Liver (tissue), 9 donors: Measurements from ENCODE around the gene TWF2. TPM values are rescaled to one million over a fixed set of nuclear protein-coding genes. Genes with fewer than 3 reads are reported as not detected.

Source experiments
- DNase-seq: peaks from one replicate; pipeline ENCODE4 v3.0.0-alpha.2; 2017; ENCODE audit warnings: low spot score
- H3K27ac ChIP-seq, 2 donors: one replicate each; pipeline ENCODE4 v1.7.0; 2013; ENCODE audit warnings: inconsistent platforms in 2 of 2, low read length in 2 of 2, control low read depth in 1 of 2, low read depth in 1 of 2, mild to moderate bottlenecking in 1 of 2
- H3K27me3 ChIP-seq, 4 donors: one replicate each; pipeline versions ENCODE4 v1.6.1 to v1.7.0; 2013; ENCODE audit warnings: low read length in 3 of 4, inconsistent platforms in 1 of 4, mild to moderate bottlenecking in 1 of 4, moderate library complexity in 1 of 4; ENCODE audit not compliant: control insufficient read depth in 4 of 4, insufficient read depth in 4 of 4
- H3K36me3 ChIP-seq, 4 donors: one replicate each; pipeline versions ENCODE4 v1.6.1 to v1.7.0; 2013; ENCODE audit warnings: low read length in 3 of 4, mild to moderate bottlenecking in 3 of 4, low read depth in 1 of 4, moderate library complexity in 1 of 4; ENCODE audit not compliant: control insufficient read depth in 4 of 4, insufficient read depth in 3 of 4
- H3K4me1 ChIP-seq, 4 donors: one replicate each; pipeline versions ENCODE4 v1.6.1 to v1.7.0; 2013; ENCODE audit warnings: low read length in 3 of 4, mild to moderate bottlenecking in 3 of 4, moderate library complexity in 1 of 4; ENCODE audit not compliant: control insufficient read depth in 4 of 4, insufficient read depth in 4 of 4
- H3K4me3 ChIP-seq, 3 donors: one replicate each; pipeline versions ENCODE4 v1.6.1 to v1.7.0; 2013; ENCODE audit warnings: low read length in 3 of 3, control low read depth in 1 of 3, low read depth in 1 of 3, mild to moderate bottlenecking in 1 of 3
- H3K9ac ChIP-seq, 2 donors: one replicate each; pipeline ENCODE4 v1.7.0; 2013; ENCODE audit warnings: low read length in 2 of 2, mild to moderate bottlenecking in 2 of 2, moderate library complexity in 2 of 2, control low read depth in 1 of 2, low read depth in 1 of 2
- H3K9me3 ChIP-seq, 4 donors: one replicate each; pipeline versions ENCODE4 v1.6.1 to v1.7.0; 2013; ENCODE audit warnings: low read length in 3 of 4; ENCODE audit not compliant: control insufficient read depth in 4 of 4
- EGR1 ChIP-seq, 2 donors: IDR thresholded peaks; 2 replicates each; pipeline ENCODE4 v1.6.1; 2016 to 2018; ENCODE audit warnings: antibody characterized with exemption in 2 of 2, low read depth in 2 of 2
- FOXA1 ChIP-seq: IDR thresholded peaks from 2 replicates; pipeline ENCODE4 v1.6.1; 2016; ENCODE audit warnings: antibody characterized with exemption
- GABPA ChIP-seq, 2 donors: IDR thresholded peaks in 1 of 2; conservative IDR thresholded peaks in 1 of 2; 2 replicates each; pipeline ENCODE4 v1.6.1; 2016; ENCODE audit warnings: antibody characterized with exemption in 2 of 2, mild to moderate bottlenecking in 1 of 2, moderate library complexity in 1 of 2
- HNF4A ChIP-seq, 2 donors: conservative IDR thresholded peaks; 2 replicates each; pipeline ENCODE4 v1.6.1; 2016; ENCODE audit warnings: antibody characterized with exemption in 2 of 2, mild to moderate bottlenecking in 2 of 2
- JUND ChIP-seq, 2 donors: IDR thresholded peaks; 2 replicates each; pipeline ENCODE4 v1.6.1; 2016; ENCODE audit warnings: antibody characterized with exemption in 2 of 2
- RAD21 ChIP-seq, 2 donors: IDR thresholded peaks; 2 replicates each; pipeline ENCODE4 v1.6.1; 2016; ENCODE audit warnings: antibody characterized with exemption in 2 of 2, mild to moderate bottlenecking in 2 of 2
- RXRA ChIP-seq, 2 donors: IDR thresholded peaks; 2 replicates each; pipeline ENCODE4 v1.6.1; 2017 to 2018; ENCODE audit warnings: antibody characterized with exemption in 2 of 2, mild to moderate bottlenecking in 1 of 2
- SP1 ChIP-seq: IDR thresholded peaks from 2 replicates; pipeline ENCODE4 v1.6.1; 2018; ENCODE audit warnings: antibody characterized with exemption, mild to moderate bottlenecking
- YY1 ChIP-seq: IDR thresholded peaks from 2 replicates; pipeline ENCODE4 v1.6.1; 2016; ENCODE audit warnings: antibody characterized with exemption, mild to moderate bottlenecking
- WGBS: extraction: QIAGEN DNeasy Blood & Tissue Kit; methylation state at CpG from one replicate; pipeline ENCODE4 v1.1.7; 2013; 5-methylcytosine and 5-hydroxymethylcytosine counted together
- polyA plus RNA-seq, 2 donors: library from polyadenylated mRNA; stranded (reverse) in 1 of 2; unstranded in 1 of 2; fragments of 200-250 nt in 1 of 2; fragments of >200 nt in 1 of 2; fragmentation: Nextera tagmentation in 1 of 2; extraction: Ambion mirVana in 1 of 2; gene quantifications; one replicate each; pipeline versions ENCODE4 v1.2.1 to v1.2.3, GENCODE V29; 2013 to 2015
- total RNA-seq, 2 donors: library from RNA; depleted of rRNA; stranded (reverse); fragments of >200 nt; gene quantifications; one replicate each; pipeline ENCODE4 v1.2.3, GENCODE V29; 2014
- TF ChIP-seq, protein P1 (sequence below): IDR thresholded peaks from 2 replicates; pipeline ENCODE4 v1.6.1; 2016; ENCODE audit warnings: antibody characterized with exemption, mild to moderate bottlenecking
- TF ChIP-seq, protein P2 (sequence below): IDR thresholded peaks from 2 replicates; pipeline ENCODE4 v1.6.1; 2016; ENCODE audit warnings: antibody characterized with exemption
- donor health status: healthy.
- donor health status: healthy.
- donor health status: healthy.
- donor health status: healthy.
- donor health status: healthy.

TWF2 gene
- total and polyA plus RNA-seq, 4 donors = 12.0 to 26.3 (median 17.6) TPM

DNA sequence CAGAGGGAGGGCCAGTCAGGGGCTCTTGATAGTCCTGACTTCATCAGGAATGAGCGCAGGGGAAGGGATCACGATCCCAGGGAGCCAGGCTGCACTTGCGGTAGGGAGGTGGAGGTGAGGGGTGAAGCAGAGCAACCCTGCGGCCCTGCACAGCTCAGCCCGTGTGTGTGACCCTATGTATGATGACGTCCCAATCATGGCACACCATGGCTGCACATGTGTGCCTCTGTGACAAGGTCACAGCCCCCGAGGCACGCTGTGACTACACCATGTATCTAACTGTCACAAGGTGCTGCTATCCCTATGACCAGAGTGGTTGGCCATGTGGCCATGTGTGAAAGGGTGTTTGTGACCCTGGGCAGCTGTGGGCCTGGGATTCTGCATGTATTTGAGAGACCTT is 54.3 kb downstream of the TWF2 start:
- WGBS = 96% methylated on average over 8 of the region's 8 CpGs
- peaks cover 14 to 45% (median 28%) of the 10 kb centered on the region in 4 donors for H3K4me1 ChIP-seq
- no peak overlapping the region for H3K9ac ChIP-seq
- DNase-seq = peak; percentile 30
- no peaks in the 10 kb centered on the region for H3K27me3 ChIP-seq
- no peaks in the 10 kb centered on the region for H3K9me3 ChIP-seq
- no peaks in the 10 kb centered on the region for H3K36me3 ChIP-seq
- no peak overlapping the region for H3K27ac ChIP-seq
- TF ChIP-seq, protein P1, sequence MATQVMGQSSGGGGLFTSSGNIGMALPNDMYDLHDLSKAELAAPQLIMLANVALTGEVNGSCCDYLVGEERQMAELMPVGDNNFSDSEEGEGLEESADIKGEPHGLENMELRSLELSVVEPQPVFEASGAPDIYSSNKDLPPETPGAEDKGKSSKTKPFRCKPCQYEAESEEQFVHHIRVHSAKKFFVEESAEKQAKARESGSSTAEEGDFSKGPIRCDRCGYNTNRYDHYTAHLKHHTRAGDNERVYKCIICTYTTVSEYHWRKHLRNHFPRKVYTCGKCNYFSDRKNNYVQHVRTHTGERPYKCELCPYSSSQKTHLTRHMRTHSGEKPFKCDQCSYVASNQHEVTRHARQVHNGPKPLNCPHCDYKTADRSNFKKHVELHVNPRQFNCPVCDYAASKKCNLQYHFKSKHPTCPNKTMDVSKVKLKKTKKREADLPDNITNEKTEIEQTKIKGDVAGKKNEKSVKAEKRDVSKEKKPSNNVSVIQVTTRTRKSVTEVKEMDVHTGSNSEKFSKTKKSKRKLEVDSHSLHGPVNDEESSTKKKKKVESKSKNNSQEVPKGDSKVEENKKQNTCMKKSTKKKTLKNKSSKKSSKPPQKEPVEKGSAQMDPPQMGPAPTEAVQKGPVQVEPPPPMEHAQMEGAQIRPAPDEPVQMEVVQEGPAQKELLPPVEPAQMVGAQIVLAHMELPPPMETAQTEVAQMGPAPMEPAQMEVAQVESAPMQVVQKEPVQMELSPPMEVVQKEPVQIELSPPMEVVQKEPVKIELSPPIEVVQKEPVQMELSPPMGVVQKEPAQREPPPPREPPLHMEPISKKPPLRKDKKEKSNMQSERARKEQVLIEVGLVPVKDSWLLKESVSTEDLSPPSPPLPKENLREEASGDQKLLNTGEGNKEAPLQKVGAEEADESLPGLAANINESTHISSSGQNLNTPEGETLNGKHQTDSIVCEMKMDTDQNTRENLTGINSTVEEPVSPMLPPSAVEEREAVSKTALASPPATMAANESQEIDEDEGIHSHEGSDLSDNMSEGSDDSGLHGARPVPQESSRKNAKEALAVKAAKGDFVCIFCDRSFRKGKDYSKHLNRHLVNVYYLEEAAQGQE = no peak
- TF ChIP-seq GABPA (IDR thresholded peaks at IDR 0.05 in 1 of 2, conservative IDR thresholded peaks at IDR 0.05 in 1 of 2) = no peak
- no peak overlapping the region for H3K4me3 ChIP-seq

DNA sequence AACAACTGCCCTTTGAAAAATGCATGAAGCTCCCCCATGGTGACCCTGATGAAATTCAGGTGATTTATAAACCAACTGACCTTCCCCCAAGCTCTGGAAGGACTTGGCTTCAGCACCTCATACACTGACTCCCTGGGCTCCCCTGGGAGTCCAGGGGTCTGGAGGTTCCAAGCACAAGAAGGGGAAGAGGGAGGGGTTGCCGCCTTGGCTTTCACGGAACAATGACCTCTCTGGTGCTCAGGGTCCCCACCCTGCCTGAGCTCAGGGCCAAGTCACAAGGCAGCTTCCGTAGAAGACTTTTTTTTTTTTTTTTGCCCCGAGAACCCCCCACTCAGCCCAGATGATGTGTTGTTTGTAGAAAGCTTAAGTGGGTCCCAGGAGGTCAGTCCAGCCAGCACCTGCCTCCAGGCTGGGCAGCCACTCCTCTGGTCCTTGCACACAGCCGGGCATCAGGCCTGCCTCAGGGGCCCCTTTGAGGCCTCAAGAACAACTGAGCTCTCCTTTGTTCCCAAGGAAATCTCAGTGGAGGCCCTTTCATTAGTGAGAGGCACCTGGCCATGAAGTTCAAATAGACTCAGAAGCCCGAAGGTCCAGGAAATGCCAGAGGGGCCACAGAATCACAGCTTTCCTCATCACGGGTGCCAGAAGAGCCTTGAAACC is 55.0 kb downstream of the TWF2 start:
- DNase-seq = peak; percentile 30
- TF ChIP-seq JUND (IDR thresholded peaks at IDR 0.05) (no peak), SP1 (no peak), EGR1 (IDR thresholded peaks at IDR 0.05; ENCODE audit: low read depth in 2 of 2) (no peak), GABPA (IDR thresholded peaks at IDR 0.05 in 1 of 2, conservative IDR thresholded peaks at IDR 0.05 in 1 of 2) (no peak), RXRA (IDR thresholded peaks at IDR 0.05) (no peak), HNF4A (conservative IDR thresholded peaks at IDR 0.05) (no peak), RAD21 (IDR thresholded peaks at IDR 0.05) (no peak)
- TF ChIP-seq, protein P1 = no peak
- Histone ChIP-seq H3K27me3 (no peaks in the 10 kb centered on the region), H3K9me3 (no peaks in the 10 kb centered on the region), H3K27ac (no peak overlapping the region), H3K4me3 (no peak overlapping the region), H3K36me3 (no peaks in the 10 kb centered on the region), H3K4me1 (peaks cover 14 to 42% (median 26%) of the 10 kb centered on the region in 4 donors), H3K9ac (no peak overlapping the region)
- 92% methylated on average over 7 of the region's 7 CpGs for WGBS

DNA sequence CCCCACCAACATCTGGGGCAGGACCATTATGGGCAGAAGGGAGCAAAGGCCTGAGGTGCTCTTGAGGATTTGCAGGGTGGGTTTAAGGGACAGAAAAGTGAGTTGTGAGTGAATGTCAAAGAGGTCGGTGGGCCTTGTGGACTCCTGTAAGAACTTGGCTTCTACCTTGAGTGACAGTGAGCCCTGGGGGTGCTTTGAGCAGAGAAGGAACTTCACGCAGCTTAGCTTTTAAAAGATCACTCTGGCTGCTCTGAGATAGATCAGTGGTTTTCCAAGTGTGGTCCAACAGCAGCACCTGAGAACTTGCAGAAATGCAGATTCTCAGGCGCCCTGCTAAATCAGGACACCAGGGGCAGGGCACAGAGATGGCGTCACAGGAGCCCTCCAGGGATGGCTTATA is 56.3 kb downstream of the TWF2 start:
- WGBS = 86% methylated on average over 4 of the region's 4 CpGs
- Histone ChIP-seq H3K27ac (peak overlapping the region; percentile 87 to 90), H3K4me1 (peaks cover 19 to 46% (median 32%) of the 10 kb centered on the region in 4 donors)

More for the DNA sequence above, 56.3 kb downstream of the TWF2 start:
- DNase-seq = peak; percentile 28
- Histone ChIP-seq H3K9ac (peak overlapping the region in 1 of 2 donors; percentile 59), H3K36me3 (no peaks in the 10 kb centered on the region), H3K27me3 (no peaks in the 10 kb centered on the region), H3K4me3 (no peak overlapping the region), H3K9me3 (no peaks in the 10 kb centered on the region)
- TF ChIP-seq YY1 (no peak), RXRA (IDR thresholded peaks at IDR 0.05) (no peak), EGR1 (IDR thresholded peaks at IDR 0.05; ENCODE audit: low read depth in 2 of 2) (no peak), FOXA1 (no peak)
- TF ChIP-seq, protein P2, sequence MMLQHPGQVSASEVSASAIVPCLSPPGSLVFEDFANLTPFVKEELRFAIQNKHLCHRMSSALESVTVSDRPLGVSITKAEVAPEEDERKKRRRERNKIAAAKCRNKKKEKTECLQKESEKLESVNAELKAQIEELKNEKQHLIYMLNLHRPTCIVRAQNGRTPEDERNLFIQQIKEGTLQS = no peak
